Activated CD8-positive, alpha-beta memory T cell treated with anti-CD3 and anti-CD28 coated beads, Interleukin-2, amount 10 ng/mL, durations not matched to agents 7 days and 5 days (primary cell): ENCODE data around the gene CPEB4. TPM values are rescaled to one million over a fixed set of nuclear protein-coding genes. Genes with fewer than 3 reads are reported as not detected.

Experiments
- ATAC-seq: fragments of 150-1000 bp; cut with Tn5 transposase; one replicate; pipeline ENCODE4 v1.10.0; 2021; ENCODE audit warnings: moderate library complexity
- CTCF ChIA-PET: fragments of 350-600 bp; sonication (Branson Sonifier 250); formaldehyde crosslinking; loops from one replicate; lab custom pipeline; 2021; ENCODE audit warnings: antibody characterized with exemption; lab: Charles Lee
- DNase-seq: peaks from one replicate; pipeline ENCODE4 v3.0.0-alpha.2; 2020
- H3K27ac Mint-ChIP-seq: one replicate; pipeline ENCODE4 v1.8.0; 2021; ENCODE audit warnings: mild to moderate bottlenecking, mixed read lengths
- H3K27me3 Mint-ChIP-seq: one replicate; pipeline ENCODE4 v1.8.0; 2021; ENCODE audit warnings: mixed read lengths
- H3K36me3 Mint-ChIP-seq: one replicate; pipeline ENCODE4 v1.8.0; 2021; ENCODE audit warnings: mild to moderate bottlenecking, mixed read lengths
- H3K4me1 Mint-ChIP-seq: one replicate; pipeline ENCODE4 v1.8.0; 2021; ENCODE audit warnings: mixed read lengths
- H3K4me3 Mint-ChIP-seq: one replicate; pipeline ENCODE4 v1.8.0; 2021; ENCODE audit warnings: mild to moderate bottlenecking, moderate library complexity, mixed read lengths
- H3K9me3 Mint-ChIP-seq: one replicate; pipeline ENCODE4 v1.8.0; 2022; ENCODE audit warnings: low read depth, mixed read lengths
- total RNA-seq, 2 experiments: library from RNA; stranded (reverse); gene quantifications; one replicate each; pipeline ENCODE4 v1.2.3, GENCODE V29; 2021

CPEB4 gene
- total RNA-seq, 2 experiments from 2014 or later, result 12.5 to 15.8 TPM

DNA sequence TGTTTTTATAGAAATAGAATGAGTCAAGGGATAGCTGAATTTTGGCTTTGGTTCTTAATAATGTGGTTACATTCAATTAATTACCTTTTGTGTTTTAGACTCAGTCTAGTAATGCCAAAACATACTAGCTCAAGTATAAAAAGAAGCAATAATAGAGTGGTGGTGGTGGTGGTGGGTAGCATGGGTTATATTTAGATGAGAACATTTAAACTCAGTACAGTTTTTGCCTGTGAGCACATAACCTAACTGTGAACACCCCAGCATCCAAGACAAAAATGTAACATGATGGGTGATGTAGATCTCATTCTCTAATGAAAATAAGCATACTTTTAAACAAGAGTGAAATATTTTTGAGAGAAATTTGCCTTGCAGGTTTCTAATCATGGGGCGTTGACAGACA lies 14.2 kb downstream of the CPEB4 start:
- ATAC-seq, result no peak
- no peaks in the 10 kb centered on the region for H3K27me3 Mint-ChIP-seq
- H3K36me3 Mint-ChIP-seq, result peaks cover 6% of the 10 kb centered on the region
- H3K4me3 Mint-ChIP-seq, result no peak overlapping the region
- DNase-seq, result no peak
- no peaks in the 10 kb centered on the region for H3K9me3 Mint-ChIP-seq
- H3K4me1 Mint-ChIP-seq, result no peaks in the 10 kb centered on the region
- no peak overlapping the region for H3K27ac Mint-ChIP-seq
- CTCF ChIA-PET, result no interaction called here

- CTCF ChIA-PET, result interaction anchor here (0.6 to 1.9 kb wide), 3 partner anchors 12 to 70 kb away, joined by 3 to 4 read pairs (median 3); no protein-coding TSS in a partner anchor
- no peaks in the 10 kb centered on the region for H3K4me1 Mint-ChIP-seq
These were observed 14.6 kb downstream of the CPEB4 start for GRCh38 chr5:173902743-173903142.

DNA sequence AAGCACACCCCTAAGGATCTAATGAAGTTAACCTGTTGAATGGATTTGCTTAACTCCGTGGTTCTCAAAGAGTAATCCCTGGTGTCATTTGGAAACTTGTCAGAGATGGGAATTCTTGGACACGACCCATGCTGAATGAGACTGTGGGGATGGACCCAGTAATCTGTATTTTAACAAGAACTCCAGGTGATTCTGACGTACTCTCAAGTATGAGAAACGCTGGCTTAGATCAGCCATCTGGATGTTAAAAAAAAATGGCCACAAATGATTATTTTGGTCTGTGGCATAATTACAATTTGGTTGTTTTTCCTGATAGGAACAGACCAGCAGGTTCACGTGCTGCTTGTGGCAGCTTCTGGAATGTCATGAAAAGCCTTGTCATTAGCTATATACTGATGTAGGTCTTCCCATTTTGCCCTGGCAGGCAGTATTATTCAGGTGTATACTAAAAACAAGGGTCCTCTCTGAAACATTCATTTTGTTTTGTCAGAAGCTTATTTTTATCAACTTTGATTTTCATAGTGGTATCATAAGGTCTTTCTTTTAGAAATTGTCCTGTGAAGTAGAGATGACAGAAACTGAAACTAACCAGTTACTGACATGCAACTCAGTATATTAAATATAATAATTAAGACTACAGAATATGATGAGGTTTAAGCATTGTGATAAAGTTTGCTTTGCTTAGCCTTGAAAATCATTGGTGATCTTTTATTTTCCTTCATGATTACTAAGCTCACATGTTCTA lies 15.4 kb downstream of the CPEB4 start:
- Mint-ChIP-seq H3K9me3 (no peaks in the 10 kb centered on the region), H3K4me1 (no peaks in the 10 kb centered on the region), H3K27ac (no peak overlapping the region), H3K27me3 (no peaks in the 10 kb centered on the region), H3K36me3 (peaks cover 6% of the 10 kb centered on the region), H3K4me3 (no peak overlapping the region)
- CTCF ChIA-PET, result interaction anchor here (0.6 to 1.9 kb wide), 5 partner anchors 13 to 69 kb away, joined by 3 to 4 read pairs (median 3); no protein-coding TSS in a partner anchor
- DNase-seq, result no peak
- ATAC-seq, result no peak

More at GRCh38 chr5:173902743-173903142, 14.6 kb downstream of the CPEB4 start:
- no peaks in the 10 kb centered on the region for H3K9me3 Mint-ChIP-seq
- H3K27me3 Mint-ChIP-seq, result no peaks in the 10 kb centered on the region
- no peak overlapping the region for H3K27ac Mint-ChIP-seq
- ATAC-seq (no peak), DNase-seq (no peak)
- H3K36me3 Mint-ChIP-seq, result peaks cover 6% of the 10 kb centered on the region
- H3K4me3 Mint-ChIP-seq, result no peak overlapping the region

- ATAC-seq (no peak), DNase-seq (no peak)
- Mint-ChIP-seq H3K4me1 (no peaks in the 10 kb centered on the region), H3K27ac (no peak overlapping the region), H3K4me3 (no peak overlapping the region), H3K27me3 (no peaks in the 10 kb centered on the region), H3K36me3 (peaks cover 6% of the 10 kb centered on the region), H3K9me3 (no peaks in the 10 kb centered on the region)
- CTCF ChIA-PET, result interaction anchor here (0.9 to 1.9 kb wide), 2 partner anchors 21 to 69 kb away, joined by 3 to 4 read pairs; no protein-coding TSS in a partner anchor
These were observed 16.0 kb downstream of the CPEB4 start for GRCh38 chr5:173904151-173904550.

GRCh38 chr5:173907284-173907683 lies 19.1 kb downstream of the CPEB4 start:
- no peaks in the 10 kb centered on the region for H3K9me3 Mint-ChIP-seq
- H3K4me3 Mint-ChIP-seq, result no peak overlapping the region
- peaks cover 4% of the 10 kb centered on the region for H3K36me3 Mint-ChIP-seq
- no peaks in the 10 kb centered on the region for H3K27me3 Mint-ChIP-seq
- no peaks in the 10 kb centered on the region for H3K4me1 Mint-ChIP-seq
- CTCF ChIA-PET, result interaction anchor here (0.7 kb wide), 1 partner anchor 33 kb away, joined by 3 read pairs; no protein-coding TSS in a partner anchor
- no peak for ATAC-seq
- H3K27ac Mint-ChIP-seq, result no peak overlapping the region
- DNase-seq, result no peak

GRCh38 chr5:173907686-173908371 lies 19.7 kb downstream of the CPEB4 start:
- DNase-seq, result no peak
- CTCF ChIA-PET, result interaction anchor here (0.7 kb wide), 1 partner anchor 32 kb away, joined by 3 read pairs; no protein-coding TSS in a partner anchor
- ATAC-seq, result no peak
- no peak overlapping the region for H3K27ac Mint-ChIP-seq
- no peaks in the 10 kb centered on the region for H3K4me1 Mint-ChIP-seq
- H3K27me3 Mint-ChIP-seq, result no peaks in the 10 kb centered on the region
- no peak overlapping the region for H3K4me3 Mint-ChIP-seq
- H3K9me3 Mint-ChIP-seq, result no peaks in the 10 kb centered on the region
- peaks cover 4% of the 10 kb centered on the region for H3K36me3 Mint-ChIP-seq

DNA sequence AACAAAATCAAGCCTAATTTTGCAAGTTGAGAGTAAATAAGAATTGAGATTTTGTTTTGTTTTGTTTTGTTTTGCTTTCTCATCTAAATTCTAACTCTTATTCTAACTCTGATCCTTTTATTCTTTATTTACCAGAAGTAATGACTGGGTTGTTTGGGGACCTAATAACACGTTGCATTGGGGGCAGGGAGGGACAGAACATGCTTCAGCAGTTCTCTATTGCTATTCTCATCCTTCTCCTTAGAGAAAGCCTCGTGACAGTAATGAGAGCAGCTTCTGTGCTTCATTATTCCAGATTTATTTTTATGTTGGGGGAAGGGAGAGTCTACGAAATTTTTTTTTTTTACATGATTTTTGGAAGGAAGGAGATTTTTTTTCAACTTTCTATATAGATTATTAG lies 21.1 kb downstream of the CPEB4 start:
- ATAC-seq (no peak), DNase-seq (no peak)
- no peak overlapping the region for H3K27ac Mint-ChIP-seq
- no peaks in the 10 kb centered on the region for H3K27me3 Mint-ChIP-seq
- peaks cover 4% of the 10 kb centered on the region for H3K36me3 Mint-ChIP-seq
- CTCF ChIA-PET, result no interaction called here
- no peaks in the 10 kb centered on the region for H3K4me1 Mint-ChIP-seq
- no peaks in the 10 kb centered on the region for H3K9me3 Mint-ChIP-seq
- no peak overlapping the region for H3K4me3 Mint-ChIP-seq

DNA sequence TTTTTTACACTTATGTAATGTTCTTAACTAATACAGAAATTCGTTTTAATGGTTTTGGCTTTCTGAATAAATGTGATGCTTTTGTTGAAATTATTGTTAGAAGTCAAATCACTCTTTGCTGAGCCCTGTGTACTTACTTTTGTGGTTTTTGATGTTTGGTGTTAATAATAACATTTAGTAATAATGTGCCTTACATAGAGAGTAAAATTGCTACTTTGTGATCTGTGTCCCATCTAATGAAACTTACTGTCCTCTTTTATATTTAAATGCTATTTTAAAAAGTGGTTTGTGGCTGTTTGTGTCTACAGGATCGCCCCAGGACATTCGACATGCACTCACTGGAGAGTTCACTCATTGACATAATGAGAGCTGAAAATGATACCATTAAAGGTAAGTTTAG lies 22.1 kb downstream of the CPEB4 start:
- Mint-ChIP-seq H3K27me3 (no peaks in the 10 kb centered on the region), H3K9me3 (no peaks in the 10 kb centered on the region), H3K4me3 (no peak overlapping the region), H3K27ac (no peak overlapping the region), H3K4me1 (no peaks in the 10 kb centered on the region), H3K36me3 (peaks cover 4% of the 10 kb centered on the region)
- CTCF ChIA-PET, result no interaction called here
- no peak for DNase-seq
- no peak for ATAC-seq

- ATAC-seq, result no peak
- H3K27ac Mint-ChIP-seq, result no peak overlapping the region
- H3K4me1 Mint-ChIP-seq, result no peaks in the 10 kb centered on the region
- H3K36me3 Mint-ChIP-seq, result peaks cover 4% of the 10 kb centered on the region
- no peaks in the 10 kb centered on the region for H3K9me3 Mint-ChIP-seq
- DNase-seq, result no peak
- no peaks in the 10 kb centered on the region for H3K27me3 Mint-ChIP-seq
- CTCF ChIA-PET, result interaction anchor here (1.1 to 1.4 kb wide), 2 partner anchors 14 to 24 kb away, joined by 4 to 5 read pairs; partner anchors contain the start of gene CPEB4
- no peak overlapping the region for H3K4me3 Mint-ChIP-seq
These were observed 23.5 kb downstream of the CPEB4 start for GRCh38 chr5:173911623-173912022.

GRCh38 chr5:173913686-173914321 lies 25.7 kb downstream of the CPEB4 start:
- Mint-ChIP-seq H3K36me3 (peaks cover 4% of the 10 kb centered on the region), H3K27ac (no peak overlapping the region), H3K9me3 (no peaks in the 10 kb centered on the region), H3K4me1 (no peaks in the 10 kb centered on the region), H3K27me3 (no peaks in the 10 kb centered on the region), H3K4me3 (no peak overlapping the region)
- CTCF ChIA-PET, result interaction anchor here (1.4 kb wide), 3 partner anchors 12 to 24 kb away, joined by 3 to 6 read pairs (median 4); no protein-coding TSS in a partner anchor
- no peak for DNase-seq
- no peak for ATAC-seq

- CTCF ChIA-PET, result interaction anchor here (1.4 kb wide), 1 partner anchor 10 kb away, joined by 4 read pairs; no protein-coding TSS in a partner anchor
- H3K4me3 Mint-ChIP-seq, result no peak overlapping the region
- H3K27me3 Mint-ChIP-seq, result no peaks in the 10 kb centered on the region
- H3K4me1 Mint-ChIP-seq, result no peaks in the 10 kb centered on the region
- H3K36me3 Mint-ChIP-seq, result peaks cover 4% of the 10 kb centered on the region
- DNase-seq (no peak), ATAC-seq (no peak)
- no peak overlapping the region for H3K27ac Mint-ChIP-seq
- no peaks in the 10 kb centered on the region for H3K9me3 Mint-ChIP-seq
These were observed 27.3 kb downstream of the CPEB4 start for GRCh38 chr5:173915310-173916014.

DNA sequence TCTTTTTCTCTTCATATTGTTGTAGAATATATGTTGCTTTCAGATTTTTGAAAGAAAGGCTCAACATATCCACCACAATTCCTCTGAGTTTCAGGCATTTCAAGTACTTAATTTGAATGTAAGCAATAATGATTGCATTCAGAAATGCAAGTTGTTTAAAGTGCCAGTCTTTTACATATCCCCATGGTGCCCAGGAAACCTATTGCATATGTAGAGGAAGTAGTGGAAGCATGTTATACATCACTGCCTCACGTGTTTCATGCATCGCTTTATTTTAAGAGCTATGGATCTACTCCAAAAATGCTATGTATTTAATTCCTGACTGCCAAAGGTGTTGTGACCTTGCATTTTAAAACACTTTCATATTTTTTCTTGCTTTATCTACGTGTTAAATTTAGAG lies 28.1 kb downstream of the CPEB4 start:
- no peak overlapping the region for H3K4me3 Mint-ChIP-seq
- CTCF ChIA-PET, result no interaction called here

More for the DNA sequence above, 28.1 kb downstream of the CPEB4 start:
- no peak for DNase-seq
- H3K36me3 Mint-ChIP-seq, result peaks cover 3% of the 10 kb centered on the region
- H3K9me3 Mint-ChIP-seq, result no peaks in the 10 kb centered on the region
- no peak overlapping the region for H3K27ac Mint-ChIP-seq
- H3K27me3 Mint-ChIP-seq, result no peaks in the 10 kb centered on the region
- H3K4me1 Mint-ChIP-seq, result no peaks in the 10 kb centered on the region
- ATAC-seq, result no peak
